HEK293T (cell line): ENCODE data around the gene FRRS1L.

Source experiments
- FOXA1 ChIP-seq: fragments of 450-650 bp; IDR thresholded peaks from 2 replicates; pipeline ENCODE4 v1.6.1; 2016; ENCODE audit warnings: mild to moderate bottlenecking
- FOXM1 ChIP-seq: fragments of 450-650 bp; IDR thresholded peaks from 2 replicates; pipeline ENCODE4 v1.6.1; 2017; ENCODE audit warnings: mild to moderate bottlenecking, borderline replicate concordance
- SP1 ChIP-seq: fragments of 450-650 bp; IDR thresholded peaks from 2 replicates; pipeline ENCODE4 v1.6.1; 2017

DNA sequence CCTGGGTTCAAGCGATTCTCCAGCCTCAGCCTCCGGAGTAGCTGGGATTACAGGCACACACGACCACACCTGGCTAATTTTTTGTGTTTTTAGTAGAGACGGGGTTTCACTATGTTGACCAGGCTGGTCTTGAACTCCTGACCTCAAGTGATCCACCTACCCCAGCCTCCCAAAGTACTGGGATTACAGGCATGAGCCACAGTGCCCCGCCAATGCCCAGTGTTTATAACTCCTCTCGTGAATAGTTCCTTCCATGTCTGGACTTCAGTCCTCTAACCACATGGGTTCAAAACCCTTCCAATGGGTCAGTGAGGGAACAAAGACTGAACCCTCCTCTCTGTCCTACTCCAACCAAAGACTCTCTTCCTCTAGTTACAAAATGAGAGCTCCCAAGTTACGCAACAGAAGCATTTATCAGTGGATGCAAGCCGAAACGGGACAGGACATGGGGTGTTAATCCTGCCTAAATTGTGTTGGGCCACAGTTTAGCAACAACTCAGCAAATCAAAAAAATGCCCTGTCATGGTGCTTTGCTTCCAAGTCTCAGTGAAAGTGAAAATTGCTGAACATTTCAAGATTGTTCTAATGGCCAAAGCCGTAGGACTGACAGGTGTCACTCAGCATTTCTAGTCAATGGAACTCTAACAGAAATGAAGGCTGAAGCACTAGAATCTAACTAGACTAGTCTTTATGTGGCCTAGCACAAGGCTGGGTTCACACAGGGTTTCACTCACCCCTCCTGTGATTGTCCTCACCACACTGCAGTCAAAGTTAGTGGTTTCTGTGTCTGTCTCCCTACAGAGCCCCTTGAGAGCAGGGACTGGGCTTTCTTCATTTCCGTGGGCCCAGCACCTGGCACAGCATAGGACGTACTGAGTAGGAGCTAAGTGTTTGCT is 44.1 kb downstream of the FRRS1L start:
- no peak for TF ChIP-seq FOXM1
- no peak for TF ChIP-seq FOXA1
- TF ChIP-seq SP1: no peak
